GM06990 (cell line): Measurements from ENCODE around the gene LRMDA.

ENCODE experiments used
- DNase-seq: peaks from one replicate; pipeline ENCODE4 v3.0.0-alpha.2; 2011; ENCODE audit not compliant: insufficient read length; ENCODE audit errors: extremely low read depth
- H3K27me3 ChIP-seq: replicated peaks from 2 replicates; pipeline ENCODE4 v1.6.0; 2011; ENCODE audit warnings: low read length; ENCODE audit not compliant: control insufficient read depth, insufficient read depth
- H3K36me3 ChIP-seq: 2 replicates; pipeline ENCODE4 v1.5.1; 2011; ENCODE audit warnings: low read length; ENCODE audit not compliant: control insufficient read depth, insufficient read depth
- H3K4me3 ChIP-seq: replicated peaks from 2 replicates; pipeline ENCODE4 v1.5.1; 2011; ENCODE audit warnings: low read depth, mild to moderate bottlenecking, control low read depth, low read length
- TF ChIP-seq, protein P1 (sequence below): IDR thresholded peaks from 2 replicates; pipeline ENCODE4 v1.5.1; 2011; ENCODE audit warnings: low read length, control low read depth, mild to moderate bottlenecking, inconsistent platforms; ENCODE audit not compliant: insufficient read depth, poor library complexity, severe bottlenecking

LRMDA gene

DNA sequence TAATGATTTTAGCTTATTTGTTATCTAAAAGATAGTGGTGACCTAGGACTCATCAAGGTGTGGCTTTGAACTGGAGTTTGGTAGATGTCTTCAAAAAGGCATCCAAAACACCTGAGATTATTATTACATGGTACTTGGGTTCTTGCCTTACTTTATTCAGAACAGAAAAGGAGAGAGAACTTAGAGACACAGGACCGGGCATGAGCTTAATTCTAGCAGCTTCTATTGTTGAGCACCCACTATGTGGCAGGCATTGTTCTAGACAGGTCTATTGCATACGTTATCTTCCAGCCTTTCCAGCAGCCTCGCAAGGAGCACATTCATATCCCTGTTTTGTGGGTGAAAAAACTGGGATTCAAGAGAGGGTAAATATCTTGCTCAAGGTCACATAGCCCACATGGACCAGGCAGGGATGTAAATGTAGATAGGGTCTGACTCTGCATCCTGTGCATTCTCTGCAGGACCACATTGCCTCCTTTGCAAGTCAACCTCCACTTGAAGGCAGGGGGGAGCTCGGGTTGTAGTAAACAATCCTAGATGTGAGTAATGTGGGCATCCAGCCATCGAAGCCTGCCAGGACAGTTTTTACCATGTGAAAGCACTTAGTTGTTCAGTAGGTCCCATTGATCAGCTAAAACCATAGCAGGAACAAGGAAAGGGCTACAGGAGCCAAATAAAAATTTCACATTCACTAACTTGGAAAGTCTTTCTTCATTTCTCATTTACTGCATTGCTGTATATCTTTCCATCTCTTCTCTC lies 551.4 kb downstream of the LRMDA start:
- H3K4me3 ChIP-seq, result no peak overlapping the region
- no peaks in the 10 kb centered on the region for H3K36me3 ChIP-seq
- H3K27me3 ChIP-seq, result no peaks in the 10 kb centered on the region
- TF ChIP-seq, protein P1, sequence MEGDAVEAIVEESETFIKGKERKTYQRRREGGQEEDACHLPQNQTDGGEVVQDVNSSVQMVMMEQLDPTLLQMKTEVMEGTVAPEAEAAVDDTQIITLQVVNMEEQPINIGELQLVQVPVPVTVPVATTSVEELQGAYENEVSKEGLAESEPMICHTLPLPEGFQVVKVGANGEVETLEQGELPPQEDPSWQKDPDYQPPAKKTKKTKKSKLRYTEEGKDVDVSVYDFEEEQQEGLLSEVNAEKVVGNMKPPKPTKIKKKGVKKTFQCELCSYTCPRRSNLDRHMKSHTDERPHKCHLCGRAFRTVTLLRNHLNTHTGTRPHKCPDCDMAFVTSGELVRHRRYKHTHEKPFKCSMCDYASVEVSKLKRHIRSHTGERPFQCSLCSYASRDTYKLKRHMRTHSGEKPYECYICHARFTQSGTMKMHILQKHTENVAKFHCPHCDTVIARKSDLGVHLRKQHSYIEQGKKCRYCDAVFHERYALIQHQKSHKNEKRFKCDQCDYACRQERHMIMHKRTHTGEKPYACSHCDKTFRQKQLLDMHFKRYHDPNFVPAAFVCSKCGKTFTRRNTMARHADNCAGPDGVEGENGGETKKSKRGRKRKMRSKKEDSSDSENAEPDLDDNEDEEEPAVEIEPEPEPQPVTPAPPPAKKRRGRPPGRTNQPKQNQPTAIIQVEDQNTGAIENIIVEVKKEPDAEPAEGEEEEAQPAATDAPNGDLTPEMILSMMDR, result no peak
- no peak for DNase-seq

DNA sequence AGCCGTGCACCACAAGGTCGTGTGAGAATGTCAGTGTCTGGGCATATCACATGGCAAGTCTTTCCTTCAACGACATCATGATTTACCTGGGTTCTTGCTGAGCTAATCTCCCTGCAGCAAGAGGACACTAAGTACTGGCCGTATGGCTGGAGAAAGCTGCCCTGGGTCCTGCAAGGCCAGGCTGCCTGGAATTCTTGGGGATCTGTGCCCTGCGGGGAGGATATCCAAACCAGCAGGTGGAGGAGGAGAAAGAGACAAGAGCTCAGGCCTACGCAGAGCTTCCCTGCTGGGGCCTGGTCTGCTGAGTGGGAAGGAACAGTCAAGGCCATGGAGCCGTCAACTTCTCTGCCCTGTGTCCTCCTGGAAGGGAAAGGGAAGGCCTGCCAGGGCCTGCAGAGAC lies 552.6 kb downstream of the LRMDA start:
- no peak overlapping the region for H3K4me3 ChIP-seq
- no peak for DNase-seq
- TF ChIP-seq, protein P1, result no peak

DNA sequence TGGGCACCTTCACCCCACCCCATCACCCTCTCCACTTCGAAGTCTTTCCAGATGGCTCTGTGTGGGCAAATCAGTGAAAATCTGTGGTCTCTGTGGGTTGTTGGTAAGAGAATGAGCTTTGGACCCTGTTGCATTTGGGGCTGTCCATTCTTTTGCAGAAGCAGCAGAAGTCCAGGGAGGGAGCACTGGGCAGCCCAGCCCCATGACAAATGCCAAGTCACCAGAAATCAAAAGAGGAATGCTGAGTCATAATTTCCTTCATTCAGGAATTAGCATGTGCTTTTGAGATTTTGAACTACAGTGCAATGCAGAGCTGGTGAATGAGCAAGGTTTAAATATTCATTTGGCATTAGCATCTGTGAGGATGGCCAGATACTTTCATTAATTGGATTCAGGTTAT lies 556.2 kb downstream of the LRMDA start:
- Histone ChIP-seq H3K27me3 (no peaks in the 10 kb centered on the region), H3K4me3 (no peak overlapping the region), H3K36me3 (no peaks in the 10 kb centered on the region)
- DNase-seq, result no peak
- TF ChIP-seq, protein P1, result no peak

More for the DNA sequence above, 552.6 kb downstream of the LRMDA start:
- H3K36me3 ChIP-seq, result no peaks in the 10 kb centered on the region
- H3K27me3 ChIP-seq, result no peaks in the 10 kb centered on the region

DNA sequence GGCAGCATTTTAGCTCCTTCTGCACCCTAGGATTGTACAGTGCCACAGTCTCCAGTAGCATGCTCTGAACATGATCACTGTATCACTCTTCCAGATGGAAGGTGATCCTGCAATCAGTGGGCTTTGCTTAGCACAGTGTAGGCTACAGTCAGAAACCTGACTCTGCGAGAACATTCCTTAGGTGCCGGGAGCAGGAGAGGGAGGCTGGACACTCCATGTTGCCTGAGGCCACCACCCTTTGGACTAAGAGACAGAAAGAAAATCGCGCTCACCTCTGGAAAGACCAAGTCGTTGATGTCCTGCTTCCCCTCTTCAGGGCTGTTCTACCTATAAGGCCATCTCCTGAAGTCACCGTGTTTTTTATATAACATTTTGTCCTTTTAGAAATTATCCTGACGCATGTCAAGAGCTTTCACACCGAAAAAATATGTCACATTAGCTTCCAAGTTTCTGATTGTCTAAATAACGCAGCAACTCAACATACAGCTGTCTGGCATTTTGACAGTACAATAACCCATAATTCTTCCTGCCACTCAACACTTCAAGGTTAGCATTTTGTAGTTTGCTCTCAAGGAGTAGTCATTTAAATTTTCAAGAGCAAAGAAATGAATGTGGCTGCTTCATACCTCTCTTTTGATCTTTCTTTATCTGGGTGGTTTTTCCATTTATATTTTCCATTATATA lies 563.1 kb downstream of the LRMDA start:
- TF ChIP-seq, protein P1, result no peak
- Histone ChIP-seq H3K4me3 (no peak overlapping the region), H3K36me3 (no peaks in the 10 kb centered on the region), H3K27me3 (no peaks in the 10 kb centered on the region; the same call in 1 of the 2 replicates)
- no peak for DNase-seq

DNA sequence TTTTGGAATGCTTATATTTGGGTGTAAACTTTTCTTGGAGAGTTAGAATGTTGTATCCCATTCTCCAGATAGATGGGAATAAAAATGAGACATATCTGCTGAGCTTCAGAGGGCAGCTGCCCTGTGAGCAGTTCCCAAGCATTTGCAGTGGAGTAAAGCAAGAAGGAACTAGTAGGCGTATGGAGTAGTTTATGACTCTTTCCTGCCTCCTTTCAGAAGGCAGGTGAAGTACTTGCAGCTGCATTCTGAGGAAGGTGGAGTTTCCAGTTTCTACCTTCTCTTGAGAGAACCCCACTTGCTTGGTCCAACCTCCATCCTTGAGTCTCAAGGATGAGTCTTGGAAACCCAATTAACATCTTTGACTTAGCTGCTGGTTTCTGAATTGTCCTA lies 563.6 kb downstream of the LRMDA start:
- Histone ChIP-seq H3K36me3 (no peaks in the 10 kb centered on the region), H3K4me3 (no peak overlapping the region), H3K27me3 (no peaks in the 10 kb centered on the region; the same call in 1 of the 2 replicates)
- TF ChIP-seq, protein P1, result no peak
- no peak for DNase-seq
